ENCODE results near the gene ZNF776.
A peak's percentile ranks its signal among the peaks of the same experiment; 100 is the strongest.
"Not testable (repeated sequence)": the region's sequence is repeated elsewhere in the genome, so short reads cannot be mapped to it uniquely, and the experiment has no call there.

The ZNF776 gene

DNA sequence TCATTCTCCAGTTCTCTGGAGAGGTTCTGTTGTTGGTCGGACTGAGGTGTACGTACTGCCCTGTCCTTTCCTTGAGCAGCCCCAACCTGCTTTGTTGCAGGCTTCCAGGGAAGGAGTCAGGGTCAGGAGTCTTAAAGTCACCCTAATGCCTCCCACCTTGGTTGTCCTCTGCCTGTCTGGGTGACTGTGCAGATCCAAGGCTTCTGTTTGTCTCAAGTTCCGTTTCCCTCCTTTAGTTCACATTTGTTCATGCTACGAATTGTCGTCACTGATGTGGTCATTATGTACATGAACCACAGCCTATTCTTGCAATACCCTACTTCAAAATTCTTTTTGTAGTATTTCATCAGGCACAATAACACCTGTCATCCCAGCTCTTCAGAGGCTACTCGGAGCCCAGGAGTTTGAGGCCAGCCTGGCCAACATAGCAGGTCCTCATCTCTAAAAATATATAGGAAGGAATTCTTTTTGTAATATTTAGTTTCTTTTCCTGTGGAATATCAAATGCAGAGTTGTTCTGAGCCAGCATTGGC lies 30.2 kb downstream of the ZNF776 start:
- FAIRE-seq: no peak
- DNase-seq (ENCODE audit: insufficient read length, low spot score): no peak

DNA sequence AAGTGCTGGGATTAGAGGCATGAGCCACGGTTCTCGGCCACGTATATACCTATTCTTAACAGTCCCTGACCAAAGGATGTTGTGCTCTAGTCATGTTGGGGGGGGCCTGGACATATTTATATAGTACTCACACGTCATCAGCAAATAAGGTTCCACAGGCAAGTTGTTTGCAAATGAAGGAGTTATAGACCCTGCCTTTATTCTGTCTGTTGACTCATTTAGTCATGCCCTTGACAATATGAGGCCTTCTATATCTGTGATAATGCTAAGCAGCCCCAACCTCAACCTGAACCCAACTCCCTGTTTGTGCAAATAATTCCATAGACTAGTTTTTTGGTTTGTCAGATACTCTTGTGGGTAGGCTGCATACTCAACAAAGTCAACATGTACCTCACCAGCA lies 31.7 kb downstream of the ZNF776 start:
- DNase-seq (ENCODE audit: insufficient read length, low spot score) (no peak), FAIRE-seq (no peak)

DNA sequence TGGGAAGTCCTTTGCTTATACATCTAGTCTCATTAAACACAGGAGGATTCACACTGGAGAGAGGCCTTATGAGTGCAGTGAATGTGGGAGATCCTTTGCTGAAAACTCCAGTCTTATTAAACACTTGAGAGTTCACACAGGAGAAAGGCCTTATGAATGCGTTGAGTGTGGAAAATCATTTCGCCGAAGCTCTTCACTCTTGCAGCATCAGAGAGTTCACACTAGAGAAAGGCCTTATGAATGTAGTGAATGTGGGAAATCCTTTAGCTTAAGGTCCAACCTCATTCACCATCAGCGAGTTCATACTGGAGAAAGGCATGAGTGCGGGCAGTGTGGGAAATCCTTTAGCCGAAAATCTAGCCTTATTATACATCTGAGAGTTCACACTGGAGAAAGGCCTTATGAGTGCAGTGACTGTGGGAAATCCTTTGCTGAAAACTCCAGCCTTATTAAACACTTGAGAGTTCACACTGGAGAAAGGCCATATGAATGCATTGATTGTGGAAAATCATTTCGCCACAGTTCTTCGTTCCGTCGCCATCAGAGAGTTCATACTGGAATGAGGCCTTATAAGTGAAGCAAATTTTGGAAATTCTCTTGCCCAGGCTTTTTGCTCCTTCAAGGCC lies 32.7 kb downstream of the ZNF776 start:
- FAIRE-seq (no peak), DNase-seq (ENCODE audit: insufficient read length, low spot score) (no peak)

- no peak for DNase-seq (ENCODE audit: insufficient read length, low spot score)
- no peak for FAIRE-seq
Observed at GRCh38 chr19:57786286-57786685, 39.7 kb downstream of the ZNF776 start.

DNA sequence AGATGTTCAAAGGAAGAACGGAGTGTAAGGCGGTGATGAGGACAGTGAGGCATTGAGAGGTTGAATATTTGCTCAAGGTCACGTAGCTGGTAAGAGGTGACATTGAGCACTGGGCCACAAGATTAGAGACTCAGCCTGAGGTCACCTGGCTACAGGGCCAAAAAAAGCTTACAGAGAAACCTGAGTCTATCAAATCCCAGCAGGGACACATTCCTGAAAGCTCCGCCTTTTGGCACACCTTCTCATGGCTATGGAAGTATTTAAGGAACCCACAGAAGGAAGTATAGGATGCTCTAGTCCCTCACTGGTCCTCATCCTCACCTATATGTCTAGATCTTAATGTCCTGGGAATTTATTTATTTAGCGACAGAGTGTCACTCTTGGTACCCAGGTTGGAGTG lies 40.3 kb downstream of the ZNF776 start:
- no peak for DNase-seq (ENCODE audit: insufficient read length, low spot score)
- no peak for FAIRE-seq

- no peak for FAIRE-seq
- no peak for DNase-seq (ENCODE audit: insufficient read length, low spot score)
Observed at GRCh38 chr19:57788114-57788692, 41.6 kb downstream of the ZNF776 start.

DNA sequence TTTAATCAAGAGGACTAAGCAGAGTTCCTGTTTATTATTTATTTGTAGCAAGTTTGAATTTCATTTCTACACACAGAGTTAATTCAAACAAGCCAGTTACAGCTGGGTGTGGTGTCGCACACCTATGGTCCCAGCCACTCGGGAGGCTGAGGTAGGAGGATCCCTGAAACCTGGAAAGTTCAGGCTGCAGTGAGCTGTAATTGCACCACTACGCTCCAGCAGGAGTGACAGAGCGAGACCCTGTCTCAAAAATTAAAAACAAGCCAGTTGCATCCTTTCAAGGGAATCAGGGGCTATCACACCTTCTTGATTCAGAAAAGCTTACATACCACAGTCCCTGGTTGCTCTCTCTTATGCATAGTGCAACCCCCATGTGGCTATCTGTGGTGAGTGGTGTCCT lies 42.7 kb downstream of the ZNF776 start:
- no peak for FAIRE-seq
- DNase-seq (ENCODE audit: insufficient read length, low spot score): no peak

DNA sequence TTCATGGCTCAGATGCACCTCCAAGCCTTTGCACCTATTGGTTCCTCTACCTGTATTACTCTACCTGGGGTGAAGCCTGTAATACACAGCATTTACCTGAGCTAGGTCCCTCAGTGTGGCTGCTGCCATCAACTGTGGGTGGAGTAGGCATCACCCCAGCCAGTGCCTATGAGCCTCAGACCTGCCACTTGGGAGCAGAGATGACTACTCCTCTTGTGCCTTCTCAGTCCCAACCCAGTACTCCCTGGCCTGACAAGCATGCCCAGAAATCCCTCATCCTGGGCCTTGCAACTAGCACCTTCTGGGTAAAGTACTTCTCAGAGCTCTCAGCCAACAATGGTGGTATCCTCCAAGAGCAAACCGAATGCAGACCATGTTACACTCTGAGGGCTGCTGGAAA lies 50.0 kb downstream of the ZNF776 start:
- peak; percentile 87 for FAIRE-seq
- DNase-seq (ENCODE audit: insufficient read length, low spot score): not testable (repeated sequence)

DNA sequence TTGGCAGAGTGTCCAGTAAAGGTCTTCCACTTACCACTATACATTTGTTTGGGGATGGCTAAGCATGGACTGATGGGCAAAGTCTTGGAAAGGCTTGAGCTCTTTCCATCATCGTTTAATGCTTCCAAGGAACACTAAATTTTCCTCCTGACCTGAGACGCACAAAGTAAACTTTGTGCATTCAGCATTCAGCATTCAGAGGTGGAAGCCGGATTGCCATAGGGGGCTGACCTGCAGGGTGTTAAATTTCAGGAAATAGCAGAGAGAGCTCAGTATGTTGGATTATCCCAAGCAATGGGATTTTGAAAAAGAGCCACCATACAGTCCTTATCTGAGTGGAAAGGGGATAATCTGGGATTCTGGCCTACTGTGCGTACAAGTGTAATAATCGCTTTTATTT lies 54.1 kb downstream of the ZNF776 start:
- DNase-seq (ENCODE audit: insufficient read length, low spot score): no peak
- FAIRE-seq: no peak

DNA sequence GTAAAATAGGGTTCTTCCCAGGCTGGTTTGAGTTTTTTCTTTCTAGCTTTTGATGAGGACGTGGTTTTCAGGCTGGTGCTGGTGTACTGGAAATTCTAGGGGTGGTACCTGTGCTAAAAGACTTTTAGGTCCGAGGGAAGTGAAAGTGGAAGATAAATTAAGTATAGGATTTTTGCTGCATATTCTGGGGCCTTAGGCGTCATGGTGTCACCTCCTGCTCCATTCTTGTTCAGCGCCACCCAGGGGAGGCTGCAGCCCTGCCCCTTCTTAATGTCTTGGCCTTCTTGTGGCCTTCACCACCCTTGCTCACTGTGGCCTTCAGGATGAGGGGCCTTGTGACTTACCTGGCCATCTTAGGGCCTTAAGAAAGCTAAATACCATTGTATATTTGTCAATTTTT lies 55.7 kb downstream of the ZNF776 start:
- DNase-seq (ENCODE audit: insufficient read length, low spot score) (no peak), FAIRE-seq (no peak)

- DNase-seq (ENCODE audit: insufficient read length, low spot score): no peak
- no peak for FAIRE-seq
Observed at GRCh38 chr19:57803265-57803593, 56.6 kb downstream of the ZNF776 start.

- DNase-seq (ENCODE audit: insufficient read length, low spot score) (peak; percentile 48), FAIRE-seq (no peak)
Observed at GRCh38 chr19:57803594-57804325, 57.1 kb downstream of the ZNF776 start.

- no peak for FAIRE-seq
- DNase-seq (ENCODE audit: insufficient read length, low spot score): no peak
Observed at GRCh38 chr19:57807541-57807940, 60.9 kb downstream of the ZNF776 start.

Measured in HTR-8/SVneo (cell line).